ENCODE results near the gene LRRC40. TPM values are rescaled to one million over a fixed set of nuclear protein-coding genes. Genes with fewer than 3 reads are reported as not detected.
A peak's percentile ranks its signal among the peaks of the same experiment; 100 is the strongest.

Gene LRRC40
- total and polyA plus RNA-seq, 8 donors, result 1.4 to 32.7 (median 5.9) TPM

- no peak for DNase-seq
- Histone ChIP-seq H3K36me3 (peaks cover 28 to 71% (median 65%) of the 10 kb centered on the region in 4 donors), H3K27ac (no peak overlapping the region), H3K4me1 (peaks cover 23 to 62% (median 41%) of the 10 kb centered on the region in 4 donors), H3K9me3 (no peaks in the 10 kb centered on the region), H3K27me3 (no peaks in the 10 kb centered on the region), H3K4me3 (no peak overlapping the region)
- 10 to 56% (median 21%) methylated on average over 1 of the region's 1 CpG for WGBS, 5 donors
- intact Hi-C loops (cut with DNase I; ENCODE audit: low total_unique reads), result no loop called here
- TF ChIP-seq CTCF (IDR thresholded peaks at IDR 0.05) (no peak), EP300 (IDR thresholded peaks at IDR 0.05) (no peak), POLR2A (IDR thresholded peaks at IDR 0.05) (no peak), POLR2AphosphoS5 (IDR thresholded peaks at IDR 0.05) (no peak)
These were observed 22.1 kb upstream of the LRRC40 start for GRCh38 chr1:70227439-70227838.

GRCh38 chr1:70224954-70225353, 19.6 kb upstream of the LRRC40 start:
- intact Hi-C loops (cut with DNase I; ENCODE audit: low total_unique reads), result no loop called here
- WGBS, 5 donors, result 82 to 90% (median 86%) methylated on average over 2 of the region's 2 CpGs

GRCh38 chr1:70222716-70223235, 17.4 kb upstream of the LRRC40 start:
- Histone ChIP-seq H3K4me3 (peak overlapping the region; percentile 64 to 76 (median 68)), H3K36me3 (peaks cover 0 to 25% (median 20%) of the 10 kb centered on the region in 4 donors), H3K27me3 (no peaks in the 10 kb centered on the region), H3K9me3 (no peaks in the 10 kb centered on the region), H3K27ac (peak overlapping the region in 3 of 5 donors; percentile 97 to 98 (median 97)), H3K4me1 (peaks cover 31 to 70% (median 48%) of the 10 kb centered on the region in 4 donors)
- WGBS, 5 donors, result 19 to 25% (median 21%) methylated on average over 3 of the region's 3 CpGs
- DNase-seq, result no peak
- intact Hi-C loops (cut with DNase I; ENCODE audit: low total_unique reads), result no loop called here
- no peak for TF ChIP-seq POLR2A (IDR thresholded peaks at IDR 0.05)
- no peak for TF ChIP-seq EP300 (IDR thresholded peaks at IDR 0.05)
- no peak for TF ChIP-seq CTCF (IDR thresholded peaks at IDR 0.05)
- TF ChIP-seq POLR2AphosphoS5 (IDR thresholded peaks at IDR 0.05), result no peak

More at GRCh38 chr1:70224954-70225353, 19.6 kb upstream of the LRRC40 start:
- no peaks in the 10 kb centered on the region for H3K9me3 ChIP-seq
- H3K36me3 ChIP-seq, result peaks cover 9 to 46% (median 40%) of the 10 kb centered on the region in 4 donors
- TF ChIP-seq EP300 (IDR thresholded peaks at IDR 0.05) (no peak), POLR2AphosphoS5 (IDR thresholded peaks at IDR 0.05) (no peak), POLR2A (IDR thresholded peaks at IDR 0.05) (no peak)
- no peak for DNase-seq
- H3K27me3 ChIP-seq, result no peaks in the 10 kb centered on the region
- no peak overlapping the region for H3K4me3 ChIP-seq
- no peak overlapping the region for H3K27ac ChIP-seq
- H3K4me1 ChIP-seq, result peaks cover 32 to 77% (median 52%) of the 10 kb centered on the region in 4 donors

- WGBS, 5 donors, result 0 to 1% (median 0%) methylated on average over 40 to 74 of the region's 74 CpGs
- intact Hi-C loops (cut with DNase I; ENCODE audit: low total_unique reads), result no loop called here
These were observed 16.1 kb upstream of the LRRC40 start, which contains the start of gene SRSF11 for GRCh38 chr1:70221238-70222121. TSS of gene SRSF11 (plus strand) at chr1:70221380. CDS start at chr1:70221637, 257 bp downstream.

More at GRCh38 chr1:70221238-70222121, 16.1 kb upstream of the LRRC40 start, which contains the start of gene SRSF11:
- H3K4me1 ChIP-seq, result peaks cover 21 to 58% (median 41%) of the 10 kb centered on the region in 4 donors
- DNase-seq, result peak; percentile 97 to 99
- H3K9me3 ChIP-seq, result no peaks in the 10 kb centered on the region
- TF ChIP-seq EP300 (IDR thresholded peaks at IDR 0.05) (no peak), POLR2A (IDR thresholded peaks at IDR 0.05) (peak in 1 of 4 donors; percentile 69), CTCF (IDR thresholded peaks at IDR 0.05) (peak in 2 of 7 experiments; percentile 10 to 25), POLR2AphosphoS5 (IDR thresholded peaks at IDR 0.05) (peak; percentile 72 to 93 (median 74))
- H3K4me3 ChIP-seq, result peak within 1 kb of the TSS; percentile 64 to 76 (median 68)
- H3K36me3 ChIP-seq, result peaks cover 0 to 35% (median 27%) of the 10 kb centered on the region in 4 donors
- no peaks in the 10 kb centered on the region for H3K27me3 ChIP-seq
- H3K27ac ChIP-seq, result peak within 1 kb of the TSS; percentile 85 to 98 (median 97)
